HUES48 (cell line): ENCODE results near the gene TENT4B.

Experiments
- H3K27ac ChIP-seq: one replicate; pipeline ENCODE4 v1.7.0; 2013; ENCODE audit warnings: low read depth, low read length, inconsistent platforms
- H3K27me3 ChIP-seq: 2 replicates; pipeline ENCODE4 v1.6.1; 2013; ENCODE audit warnings: mild to moderate bottlenecking, low read length; ENCODE audit not compliant: control insufficient read depth, insufficient read depth
- H3K36me3 ChIP-seq: 2 replicates; pipeline ENCODE4 v1.6.1; 2013; ENCODE audit warnings: low read length; ENCODE audit not compliant: control insufficient read depth, insufficient read depth
- H3K4me1 ChIP-seq: 2 replicates; pipeline ENCODE4 v1.6.1; 2013; ENCODE audit warnings: mild to moderate bottlenecking, low read length; ENCODE audit not compliant: control insufficient read depth, insufficient read depth
- H3K4me3 ChIP-seq: 2 replicates; pipeline ENCODE4 v1.5.1; 2013; ENCODE audit warnings: mild to moderate bottlenecking, low read depth, low read length
- H3K9ac ChIP-seq: 2 replicates; pipeline ENCODE4 v1.6.1; 2013; ENCODE audit warnings: mild to moderate bottlenecking, low read depth, low read length, moderate library complexity
- H3K9me3 ChIP-seq: 2 replicates; pipeline ENCODE4 v1.6.1; 2013; ENCODE audit warnings: low read length; ENCODE audit not compliant: control insufficient read depth, insufficient read depth

Gene TENT4B

DNA sequence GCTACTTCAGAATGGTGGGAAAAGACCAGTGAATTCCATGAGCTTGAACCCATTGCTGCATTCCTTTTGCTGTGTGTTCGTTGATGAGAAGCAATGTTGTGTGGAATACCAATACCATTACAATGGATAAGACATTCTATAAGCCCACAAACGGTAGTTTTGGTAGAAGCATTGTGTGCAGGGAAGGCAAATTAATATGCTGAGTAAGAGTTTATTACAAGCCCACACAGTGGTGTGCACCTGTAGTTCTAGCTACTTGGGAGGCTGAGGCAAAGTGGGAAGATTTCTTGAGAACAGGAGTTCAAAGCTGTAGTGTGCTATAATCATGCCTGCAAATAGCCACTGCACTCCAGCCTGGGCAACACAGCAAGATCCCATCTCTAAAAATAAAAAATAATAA, 19.9 kb upstream of the TENT4B start:
- Histone ChIP-seq H3K4me1 (no peaks in the 10 kb centered on the region), H3K4me3 (no peak overlapping the region), H3K27ac (no peak overlapping the region), H3K9ac (no peak overlapping the region), H3K9me3 (no peaks in the 10 kb centered on the region), H3K27me3 (no peaks in the 10 kb centered on the region), H3K36me3 (no peaks in the 10 kb centered on the region)

DNA sequence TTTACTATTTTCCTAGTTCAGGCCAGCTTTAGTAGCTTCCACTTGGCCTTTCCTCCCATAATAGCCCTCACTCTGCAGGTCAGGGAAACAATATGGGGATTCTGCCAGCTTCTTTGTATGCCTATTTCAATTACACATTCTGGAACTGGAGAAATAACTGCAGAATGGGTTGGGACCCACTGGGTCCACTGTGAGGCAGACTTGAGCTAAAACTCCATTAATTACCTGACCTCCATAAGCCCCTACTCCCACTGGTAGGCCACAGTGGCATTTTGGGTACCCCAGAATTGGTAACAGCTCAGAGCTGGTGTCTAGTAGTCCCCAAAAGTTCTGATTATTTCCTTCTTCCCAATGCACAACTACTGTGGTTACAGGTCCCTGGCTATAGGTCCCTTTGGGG, 16.7 kb upstream of the TENT4B start:
- no peaks in the 10 kb centered on the region for H3K27me3 ChIP-seq
- no peaks in the 10 kb centered on the region for H3K9me3 ChIP-seq
- H3K36me3 ChIP-seq: no peaks in the 10 kb centered on the region
- no peak overlapping the region for H3K27ac ChIP-seq
- no peak overlapping the region for H3K4me3 ChIP-seq
- H3K9ac ChIP-seq: no peak overlapping the region
- no peaks in the 10 kb centered on the region for H3K4me1 ChIP-seq

DNA sequence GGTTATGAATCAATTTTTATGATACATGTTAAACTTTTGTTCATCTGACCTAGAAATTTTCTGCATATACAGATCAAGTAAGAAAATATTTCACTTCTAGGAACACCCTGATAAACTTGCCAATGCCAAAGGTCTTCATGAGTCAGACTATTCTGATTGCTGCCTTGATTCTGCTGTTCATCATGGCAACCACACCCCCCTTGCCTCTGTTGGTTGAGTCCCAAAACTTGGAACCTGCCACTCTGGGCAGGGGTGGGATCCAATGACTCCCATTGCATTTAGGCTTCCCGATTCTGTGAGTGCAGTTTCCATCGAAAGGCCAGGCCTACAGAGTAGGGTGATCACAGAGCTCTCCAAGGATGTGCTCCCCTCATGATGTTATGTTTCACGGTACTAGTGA, 15.8 kb upstream of the TENT4B start:
- no peaks in the 10 kb centered on the region for H3K36me3 ChIP-seq
- no peak overlapping the region for H3K27ac ChIP-seq
- H3K27me3 ChIP-seq: no peaks in the 10 kb centered on the region
- no peak overlapping the region for H3K9ac ChIP-seq
- no peaks in the 10 kb centered on the region for H3K9me3 ChIP-seq
- no peak overlapping the region for H3K4me3 ChIP-seq
- H3K4me1 ChIP-seq: no peaks in the 10 kb centered on the region

DNA sequence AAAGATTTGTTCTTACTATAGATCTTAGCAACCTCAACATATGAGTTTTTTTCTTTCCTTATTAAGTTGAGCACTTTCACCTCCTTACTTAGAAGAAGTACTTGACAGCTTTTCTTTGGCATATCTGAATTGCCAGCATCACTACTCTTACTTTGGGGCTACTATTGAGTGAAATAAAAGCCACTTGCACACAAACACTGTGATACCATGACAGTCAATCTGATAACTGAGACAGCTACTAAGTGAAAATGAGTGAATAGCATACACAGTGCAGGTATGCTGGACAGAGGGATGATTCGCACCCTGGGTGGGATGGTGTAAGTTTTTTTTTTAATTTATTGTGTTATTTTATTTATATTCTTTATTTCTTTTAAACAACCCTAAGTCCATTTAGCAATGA, 13.5 kb upstream of the TENT4B start:
- H3K9ac ChIP-seq: no peak overlapping the region
- H3K27me3 ChIP-seq: no peaks in the 10 kb centered on the region

DNA sequence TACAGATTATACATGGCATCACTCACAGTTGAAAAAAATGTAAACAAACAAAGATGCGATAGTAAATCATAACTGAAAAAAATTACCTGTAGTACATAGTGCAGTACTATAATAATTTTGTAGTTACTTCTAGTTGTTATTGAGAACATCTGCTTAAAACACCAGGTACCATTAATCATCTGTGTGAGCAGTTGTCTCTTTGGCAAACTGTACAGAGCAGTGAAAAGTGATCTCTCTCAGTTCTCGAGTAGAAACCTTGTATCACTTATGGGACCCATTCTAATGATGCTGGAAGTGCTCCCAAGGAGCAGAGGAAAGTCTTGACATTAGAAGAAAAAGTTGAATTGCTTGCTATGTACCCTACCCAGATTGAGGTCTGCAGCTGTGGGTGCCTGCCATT, 8.9 kb upstream of the TENT4B start:
- no peak overlapping the region for H3K9ac ChIP-seq
- H3K27me3 ChIP-seq: no peaks in the 10 kb centered on the region
- no peaks in the 10 kb centered on the region for H3K9me3 ChIP-seq
- H3K27ac ChIP-seq: no peak overlapping the region
- H3K4me1 ChIP-seq: no peaks in the 10 kb centered on the region
- no peaks in the 10 kb centered on the region for H3K36me3 ChIP-seq
- no peak overlapping the region for H3K4me3 ChIP-seq

More for the DNA sequence above, 13.5 kb upstream of the TENT4B start:
- no peak overlapping the region for H3K4me3 ChIP-seq
- no peaks in the 10 kb centered on the region for H3K36me3 ChIP-seq
- no peaks in the 10 kb centered on the region for H3K9me3 ChIP-seq
- H3K27ac ChIP-seq: no peak overlapping the region
- H3K4me1 ChIP-seq: no peaks in the 10 kb centered on the region

DNA sequence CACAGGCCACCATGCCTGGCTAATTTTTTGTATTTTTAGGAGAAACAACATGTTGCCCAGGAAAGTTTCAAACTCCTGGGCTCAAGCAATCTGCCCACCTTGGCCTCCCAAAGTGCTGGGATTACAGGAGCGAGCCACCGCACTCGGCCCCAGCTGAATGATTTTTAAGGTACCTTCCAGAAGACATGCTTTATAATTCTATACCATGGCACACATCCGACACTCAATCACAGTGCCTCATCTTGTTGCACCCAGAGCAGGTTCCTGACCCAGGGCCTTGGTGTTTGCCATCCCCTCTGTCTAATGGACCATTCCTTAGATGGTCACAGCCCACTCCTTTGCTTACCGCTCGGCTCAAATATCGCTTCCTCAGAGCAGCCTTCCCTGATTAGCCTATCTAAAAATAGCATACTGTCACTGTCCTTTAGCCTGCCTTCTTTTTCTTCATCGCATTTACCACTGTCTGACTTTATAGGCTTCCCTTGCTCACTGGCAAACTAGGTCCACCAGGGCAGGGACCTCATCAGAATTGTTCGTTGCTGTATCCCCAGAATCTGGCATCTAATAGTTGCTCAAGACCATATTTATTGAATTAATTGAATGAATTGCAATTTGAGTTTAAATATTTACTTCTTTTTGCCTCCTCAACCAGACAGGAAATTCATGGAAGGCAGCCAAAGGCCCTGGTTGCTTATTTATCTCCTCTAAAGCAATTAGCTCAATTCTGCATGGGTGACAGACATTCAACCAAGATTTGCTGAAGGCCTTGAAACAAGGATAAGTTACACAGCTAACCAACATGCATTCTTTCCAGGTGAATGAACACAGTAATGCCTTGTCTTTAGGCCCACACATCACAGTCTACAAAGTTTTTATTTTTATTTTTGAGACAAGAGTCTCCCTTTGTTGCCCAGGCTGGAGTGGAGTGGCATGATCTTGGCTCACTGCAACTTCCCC, 6.3 kb upstream of the TENT4B start:
- H3K27me3 ChIP-seq: no peaks in the 10 kb centered on the region
- no peaks in the 10 kb centered on the region for H3K36me3 ChIP-seq
- no peaks in the 10 kb centered on the region for H3K9me3 ChIP-seq
- no peak overlapping the region for H3K27ac ChIP-seq
- no peak overlapping the region for H3K4me3 ChIP-seq
- H3K4me1 ChIP-seq: 0 out of 2 replicates have a peak, but pooled peaks cover under 1% of the 10 kb centered on the region
- no peak overlapping the region for H3K9ac ChIP-seq

DNA sequence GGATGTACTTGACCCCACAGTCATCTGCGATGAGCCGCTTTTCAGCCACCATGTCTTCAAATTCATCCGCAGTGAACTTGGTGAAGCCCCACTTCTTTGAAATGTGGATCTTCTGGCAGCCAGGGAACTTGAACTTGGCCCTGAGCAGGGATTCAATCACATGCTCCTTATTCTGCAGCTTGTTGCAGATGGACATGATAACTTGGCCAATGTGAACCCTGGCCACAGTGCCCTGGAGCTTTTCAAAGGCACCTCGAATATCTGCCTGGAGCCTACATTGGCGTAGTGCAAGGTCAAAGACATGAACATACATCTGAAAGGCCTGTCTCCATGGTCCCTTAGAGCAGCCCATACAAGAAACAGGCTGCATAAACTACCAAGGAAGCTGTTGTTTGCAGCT, 1.8 kb upstream of the TENT4B start:
- Histone ChIP-seq H3K9me3 (no peaks in the 10 kb centered on the region), H3K36me3 (no peaks in the 10 kb centered on the region), H3K4me1 (peaks cover 20% of the 10 kb centered on the region), H3K27ac (no peak overlapping the region), H3K9ac (no peak overlapping the region), H3K4me3 (no peak overlapping the region), H3K27me3 (no peaks in the 10 kb centered on the region)

DNA sequence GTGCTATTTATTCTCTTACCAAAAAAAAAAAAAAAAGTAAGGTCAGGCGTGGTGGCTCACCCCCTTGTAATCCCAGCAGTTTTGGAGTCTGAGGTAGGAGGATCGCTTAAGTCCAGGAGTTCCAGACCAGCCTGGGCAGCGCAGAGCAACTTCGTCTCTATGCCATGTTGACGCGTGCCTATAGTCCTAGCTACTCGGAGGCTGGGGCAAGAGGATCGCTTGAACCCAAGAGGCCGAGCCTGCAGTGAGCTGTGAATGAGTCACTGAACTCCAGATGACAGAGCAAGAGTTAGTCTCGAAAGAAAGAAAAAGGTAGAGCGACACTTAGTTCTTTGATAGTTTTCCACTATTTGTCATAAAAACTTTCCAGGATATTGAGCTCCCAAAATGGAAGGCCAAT, 1.4 kb upstream of the TENT4B start:
- H3K27ac ChIP-seq: no peak overlapping the region
- H3K27me3 ChIP-seq: no peaks in the 10 kb centered on the region
- no peak overlapping the region for H3K9ac ChIP-seq
- peak overlapping the region; percentile 95 for H3K4me3 ChIP-seq
- no peaks in the 10 kb centered on the region for H3K36me3 ChIP-seq
- H3K9me3 ChIP-seq: no peaks in the 10 kb centered on the region
- peaks cover 20% of the 10 kb centered on the region for H3K4me1 ChIP-seq

DNA sequence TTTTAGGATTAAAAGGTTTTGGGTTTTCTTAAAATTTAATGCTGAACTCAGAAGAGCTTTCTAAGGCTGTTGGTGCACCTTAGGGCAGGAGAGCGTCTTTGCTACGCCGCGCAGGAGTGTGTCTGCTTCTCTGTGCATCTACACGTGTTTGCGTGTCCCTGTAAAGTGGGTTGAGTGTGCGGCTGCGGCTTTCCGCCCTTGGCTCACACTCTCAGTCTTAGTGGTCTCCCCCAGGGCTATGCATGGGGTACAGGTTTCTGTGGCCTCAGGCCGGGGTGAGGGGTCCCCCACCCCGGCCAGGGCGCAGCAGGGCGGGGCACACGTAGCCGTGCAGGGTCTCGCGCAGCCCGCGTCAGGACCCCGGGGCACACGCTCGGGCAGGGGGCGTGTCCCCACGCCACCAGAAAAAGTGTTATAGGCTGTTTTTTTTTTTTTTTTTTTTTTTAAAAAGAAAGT, 727 bp upstream of the TENT4B start:
- no peaks in the 10 kb centered on the region for H3K36me3 ChIP-seq
- H3K4me3 ChIP-seq: peak overlapping the region; percentile 95
- peaks cover 20% of the 10 kb centered on the region for H3K4me1 ChIP-seq
- H3K9me3 ChIP-seq: no peaks in the 10 kb centered on the region
- H3K27me3 ChIP-seq: no peaks in the 10 kb centered on the region
- H3K27ac ChIP-seq: peak overlapping the region; percentile 95
- peak overlapping the region; percentile 99 for H3K9ac ChIP-seq

DNA sequence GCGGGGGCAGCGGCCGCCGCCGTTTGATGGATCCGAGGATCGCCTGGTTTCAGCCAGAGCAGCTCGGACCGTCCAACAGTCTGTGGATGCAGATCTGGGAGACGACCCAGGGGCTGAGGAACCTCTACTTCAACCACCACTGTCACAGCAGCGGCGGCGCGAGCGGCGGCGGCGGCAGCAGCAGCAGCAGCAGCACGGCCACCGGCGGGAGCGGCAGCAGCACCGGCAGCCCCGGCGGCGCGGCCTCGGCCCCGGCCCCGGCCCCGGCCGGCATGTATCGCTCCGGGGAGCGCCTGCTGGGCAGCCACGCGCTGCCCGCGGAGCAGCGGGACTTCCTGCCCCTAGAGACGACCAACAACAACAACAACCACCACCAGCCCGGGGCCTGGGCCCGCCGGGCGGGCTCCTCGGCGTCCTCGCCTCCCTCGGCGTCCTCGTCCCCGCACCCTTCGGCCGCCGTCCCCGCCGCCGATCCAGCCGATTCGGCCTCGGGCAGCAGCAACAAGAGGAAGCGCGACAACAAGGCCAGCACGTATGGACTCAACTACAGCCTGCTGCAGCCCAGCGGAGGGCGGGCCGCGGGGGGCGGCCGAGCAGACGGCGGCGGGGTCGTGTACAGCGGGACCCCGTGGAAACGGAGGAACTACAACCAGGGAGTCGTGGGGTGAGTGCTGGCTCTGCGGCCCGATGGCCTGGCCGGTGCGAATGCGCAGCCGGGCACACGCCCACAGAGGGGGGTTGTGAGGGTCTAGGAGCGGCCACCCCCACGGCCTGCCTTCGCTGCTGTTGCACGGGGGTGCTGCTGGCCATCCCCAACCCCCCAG, 702 bp downstream of the TENT4B start:
- peak overlapping the region; percentile 80 for H3K4me3 ChIP-seq
- H3K9ac ChIP-seq: peak overlapping the region; percentile 28; the same call in 1 of the 2 replicates
- H3K27ac ChIP-seq: no peak overlapping the region
- no peaks in the 10 kb centered on the region for H3K9me3 ChIP-seq
- H3K4me1 ChIP-seq: peaks cover 20% of the 10 kb centered on the region
- no peaks in the 10 kb centered on the region for H3K27me3 ChIP-seq
- H3K36me3 ChIP-seq: no peaks in the 10 kb centered on the region
